K562 (cell line): ENCODE results near the gene RC3H2. TPM values are rescaled to one million over a fixed set of nuclear protein-coding genes. Genes with fewer than 3 reads are reported as not detected.

ENCODE experiments used
- ATF1 ChIP-seq, 2 experiments: fragments of 450-650 bp in 1 of 2; IDR thresholded peaks; 2 replicates each; pipeline ENCODE4 v1.6.1; 2016; ENCODE audit warnings: missing compliant biosample characterization in 1 of 2, missing genetic modification characterization in 1 of 2
- ATF7 ChIP-seq: fragments of 450-650 bp; IDR thresholded peaks from 2 replicates; pipeline ENCODE4 v1.7.1; 2014; ENCODE audit warnings: mild to moderate bottlenecking, moderate library complexity
- CEBPB ChIP-seq: fragments of 450-650 bp; IDR thresholded peaks from 2 replicates; pipeline ENCODE4 v1.6.1; 2016; ENCODE audit warnings: missing genetic modification characterization, missing compliant biosample characterization
- DMBX1 ChIP-seq: fragments of 250-450 bp; sonication (Bioruptor Pico); IDR thresholded peaks from 2 replicates; pipeline ENCODE4 v1.8.0; 2022; ENCODE audit warnings: inconsistent platforms, mild to moderate bottlenecking, moderate library complexity, borderline replicate concordance
- KDM2B ChIP-seq: fragments of 250-450 bp; sonication (Bioruptor Pico); IDR thresholded peaks from 2 replicates; pipeline ENCODE4 v1.8.0; 2021; ENCODE audit warnings: mild to moderate bottlenecking, moderate library complexity
- KLF13 ChIP-seq: fragments of 450-650 bp; IDR thresholded peaks from 2 replicates; pipeline ENCODE4 v1.6.1; 2016; ENCODE audit warnings: missing genetic modification characterization, low read depth, mild to moderate bottlenecking, missing compliant biosample characterization, moderate library complexity, borderline replicate concordance
- L3MBTL2 ChIP-seq: fragments of 450-650 bp; IDR thresholded peaks from 2 replicates; pipeline ENCODE4 v1.6.1; 2016; ENCODE audit warnings: mild to moderate bottlenecking, moderate library complexity
- NFATC3 ChIP-seq: fragments of 450-650 bp; IDR thresholded peaks from 2 replicates; pipeline ENCODE4 v1.6.1; 2017; ENCODE audit warnings: mild to moderate bottlenecking
- SAFB2 ChIP-seq: fragments of 200-400 bp; formaldehyde crosslinking; IDR thresholded peaks from 2 replicates; pipeline ENCODE4 v1.6.1; 2018; ENCODE audit warnings: borderline replicate concordance, low read length, low read depth, moderate library complexity; ENCODE audit not compliant: severe bottlenecking
- STAG1 ChIP-seq: sonication (generic); formaldehyde crosslinking; IDR thresholded peaks from 2 replicates; pipeline ENCODE4 v1.5.0; 2020; ENCODE audit warnings: missing genetic modification reagents, borderline replicate concordance
- TARDBP ChIP-seq: fragments of 450-650 bp; IDR thresholded peaks from 2 replicates; pipeline ENCODE4 v1.6.1; 2016
- ZNF436 ChIP-seq: fragments of 250-450, 450-650 bp; sonication (Bioruptor Pico); formaldehyde crosslinking; IDR thresholded peaks from 2 replicates; pipeline ENCODE4 v1.7.0; 2020; ENCODE audit warnings: mild to moderate bottlenecking
- ZNF644 ChIP-seq: fragments of 200-800 bp; sonication (Bioruptor generic); IDR thresholded peaks from 2 replicates; pipeline ENCODE4 v1.6.1; 2016; ENCODE audit warnings: low read depth, missing genetic modification characterization, missing compliant biosample characterization
- ZNF79 ChIP-seq: fragments of 250-450 bp; sonication (Bioruptor Pico); IDR thresholded peaks from 2 replicates; pipeline ENCODE4 v1.4.0; 2020; ENCODE audit warnings: low read depth, mild to moderate bottlenecking, moderate library complexity
- polyA plus RNA-seq, 8 experiments: library from polyadenylated mRNA; depleted of rRNA in 4 of 8; stranded (reverse) in 5 of 8; unstranded in 3 of 8; fragments of >200 nt; fragmentation: Nextera tagmentation in 2 of 8; fragmentation: Illumina TruSeq in 1 of 8; extraction: Ambion mirVana in 2 of 8; extraction: Trizol in 1 of 8; gene quantifications; 2 replicates each; pipeline versions ENCODE4 v1.2.1 to v1.2.3, GENCODE V29; 2011 to 2014; ENCODE audit warnings: inconsistent platforms in 1 of 8, missing spikeins in 1 of 8
- total RNA-seq, 7 experiments: library from RNA; depleted of rRNA in 6 of 7; stranded (reverse); fragments of >200 nt in 6 of 7; fragmentation: Illumina TruSeq in 2 of 7; extraction: Trizol in 2 of 7; gene quantifications; 2 replicates each; pipeline versions ENCODE4 v1.2.1 to v1.2.3, GENCODE V29; 2011 to 2021; ENCODE audit warnings: low replicate concordance in 1 of 7
- TF ChIP-seq, protein P1 (sequence below): fragments of 250-450 bp; sonication (Bioruptor Pico); IDR thresholded peaks from 2 replicates; pipeline ENCODE4 v1.5.0; 2021
- TF ChIP-seq, protein P2 (sequence below): fragments of 250-450 bp; sonication (Bioruptor Pico); IDR thresholded peaks from 2 replicates; pipeline ENCODE4 v1.6.1; 2021; ENCODE audit warnings: mild to moderate bottlenecking
- TF ChIP-seq, protein P3 (sequence below): fragments of 250-450 bp; sonication (Bioruptor Pico); IDR thresholded peaks from 2 replicates; pipeline ENCODE4 v1.4.0; 2020
- TF ChIP-seq, protein P4 (sequence below): conservative IDR thresholded peaks from 2 replicates; pipeline ENCODE4 v1.6.1; 2011; ENCODE audit warnings: low read depth, mild to moderate bottlenecking, low read length; ENCODE audit not compliant: control insufficient read depth
- TF ChIP-seq, protein P5 (sequence below): fragments of 200-400 bp; formaldehyde crosslinking; IDR thresholded peaks from 2 replicates; pipeline ENCODE4 v1.6.1; 2017; ENCODE audit warnings: mild to moderate bottlenecking, low read depth, low read length, moderate library complexity

Gene RC3H2
- total and polyA plus RNA-seq, 9 of the 15 experiments (the other 6 are each of a cell fraction or from before 2014, with no cell fraction given): 5.6 to 35.4 (median 18.6) TPM

DNA sequence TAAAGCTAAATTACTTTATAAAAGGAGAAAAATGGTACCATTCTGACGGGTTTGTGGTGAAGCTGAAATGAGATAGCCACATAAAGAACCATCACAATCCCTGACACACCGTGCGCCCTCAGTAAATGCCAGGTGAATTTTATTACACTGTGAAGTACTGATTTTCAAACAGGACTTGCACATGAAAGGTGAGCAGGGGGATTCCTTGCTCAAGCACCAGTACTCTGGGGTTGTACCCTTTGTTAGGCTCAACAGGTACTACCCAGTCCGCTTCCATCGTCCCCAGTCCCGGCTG is 35.2 kb upstream of the RC3H2 start (continued):
- TF ChIP-seq NFATC3 (no peak), ATF1 (CRISPR knock-in tag; IDR thresholded peaks at IDR 0.05) (no peak), ATF1 (tag; IDR thresholded peaks at IDR 0.05) (no peak; the same call in 1 of the 2 replicates), KDM2B (CRISPR knock-in tag) (no peak), TARDBP (0 out of 2 replicates have a peak, but pooled peaks have one; percentile 48), L3MBTL2 (0 out of 2 replicates have a peak, but pooled peaks have one; percentile 42), STAG1 (CRISPR knock-in tag) (no peak), ZNF644 (tag) (no peak), CEBPB (no peak), KLF13 (tag) (no peak), ZNF436 (no peak), SAFB2 (no peak), ATF7 (no peak), DMBX1 (CRISPR knock-in tag) (0 out of 2 replicates have a peak, but pooled peaks have one; percentile 14), ZNF79 (no peak)
- TF ChIP-seq, protein P1, sequence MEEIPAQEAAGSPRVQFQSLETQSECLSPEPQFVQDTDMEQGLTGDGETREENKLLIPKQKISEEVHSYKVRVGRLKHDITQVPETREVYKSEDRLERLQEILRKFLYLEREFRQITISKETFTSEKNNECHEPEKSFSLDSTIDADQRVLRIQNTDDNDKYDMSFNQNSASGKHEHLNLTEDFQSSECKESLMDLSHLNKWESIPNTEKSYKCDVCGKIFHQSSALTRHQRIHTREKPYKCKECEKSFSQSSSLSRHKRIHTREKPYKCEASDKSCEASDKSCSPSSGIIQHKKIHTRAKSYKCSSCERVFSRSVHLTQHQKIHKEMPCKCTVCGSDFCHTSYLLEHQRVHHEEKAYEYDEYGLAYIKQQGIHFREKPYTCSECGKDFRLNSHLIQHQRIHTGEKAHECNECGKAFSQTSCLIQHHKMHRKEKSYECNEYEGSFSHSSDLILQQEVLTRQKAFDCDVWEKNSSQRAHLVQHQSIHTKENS (CRISPR knock-in tag): no peak
- TF ChIP-seq, protein P2, sequence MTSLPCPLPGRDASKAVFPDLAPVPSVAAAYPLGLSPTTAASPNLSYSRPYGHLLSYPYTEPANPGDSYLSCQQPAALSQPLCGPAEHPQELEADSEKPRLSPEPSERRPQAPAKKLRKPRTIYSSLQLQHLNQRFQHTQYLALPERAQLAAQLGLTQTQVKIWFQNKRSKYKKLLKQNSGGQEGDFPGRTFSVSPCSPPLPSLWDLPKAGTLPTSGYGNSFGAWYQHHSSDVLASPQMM (CRISPR knock-in tag): no peak
- TF ChIP-seq, protein P3, sequence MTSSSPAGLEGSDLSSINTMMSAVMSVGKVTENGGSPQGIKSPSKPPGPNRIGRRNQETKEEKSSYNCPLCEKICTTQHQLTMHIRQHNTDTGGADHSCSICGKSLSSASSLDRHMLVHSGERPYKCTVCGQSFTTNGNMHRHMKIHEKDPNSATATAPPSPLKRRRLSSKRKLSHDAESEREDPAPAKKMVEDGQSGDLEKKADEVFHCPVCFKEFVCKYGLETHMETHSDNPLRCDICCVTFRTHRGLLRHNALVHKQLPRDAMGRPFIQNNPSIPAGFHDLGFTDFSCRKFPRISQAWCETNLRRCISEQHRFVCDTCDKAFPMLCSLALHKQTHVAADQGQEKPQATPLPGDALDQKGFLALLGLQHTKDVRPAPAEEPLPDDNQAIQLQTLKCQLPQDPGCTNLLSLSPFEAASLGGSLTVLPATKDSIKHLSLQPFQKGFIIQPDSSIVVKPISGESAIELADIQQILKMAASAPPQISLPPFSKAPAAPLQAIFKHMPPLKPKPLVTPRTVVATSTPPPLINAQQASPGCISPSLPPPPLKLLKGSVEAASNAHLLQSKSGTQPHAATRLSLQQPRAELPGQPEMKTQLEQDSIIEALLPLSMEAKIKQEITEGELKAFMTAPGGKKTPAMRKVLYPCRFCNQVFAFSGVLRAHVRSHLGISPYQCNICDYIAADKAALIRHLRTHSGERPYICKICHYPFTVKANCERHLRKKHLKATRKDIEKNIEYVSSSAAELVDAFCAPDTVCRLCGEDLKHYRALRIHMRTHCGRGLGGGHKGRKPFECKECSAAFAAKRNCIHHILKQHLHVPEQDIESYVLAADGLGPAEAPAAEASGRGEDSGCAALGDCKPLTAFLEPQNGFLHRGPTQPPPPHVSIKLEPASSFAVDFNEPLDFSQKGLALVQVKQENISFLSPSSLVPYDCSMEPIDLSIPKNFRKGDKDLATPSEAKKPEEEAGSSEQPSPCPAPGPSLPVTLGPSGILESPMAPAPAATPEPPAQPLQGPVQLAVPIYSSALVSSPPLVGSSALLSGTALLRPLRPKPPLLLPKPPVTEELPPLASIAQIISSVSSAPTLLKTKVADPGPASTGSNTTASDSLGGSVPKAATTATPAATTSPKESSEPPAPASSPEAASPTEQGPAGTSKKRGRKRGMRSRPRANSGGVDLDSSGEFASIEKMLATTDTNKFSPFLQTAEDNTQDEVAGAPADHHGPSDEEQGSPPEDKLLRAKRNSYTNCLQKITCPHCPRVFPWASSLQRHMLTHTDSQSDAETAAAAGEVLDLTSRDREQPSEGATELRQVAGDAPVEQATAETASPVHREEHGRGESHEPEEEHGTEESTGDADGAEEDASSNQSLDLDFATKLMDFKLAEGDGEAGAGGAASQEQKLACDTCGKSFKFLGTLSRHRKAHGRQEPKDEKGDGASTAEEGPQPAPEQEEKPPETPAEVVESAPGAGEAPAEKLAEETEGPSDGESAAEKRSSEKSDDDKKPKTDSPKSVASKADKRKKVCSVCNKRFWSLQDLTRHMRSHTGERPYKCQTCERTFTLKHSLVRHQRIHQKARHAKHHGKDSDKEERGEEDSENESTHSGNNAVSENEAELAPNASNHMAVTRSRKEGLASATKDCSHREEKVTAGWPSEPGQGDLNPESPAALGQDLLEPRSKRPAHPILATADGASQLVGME (CRISPR knock-in tag): no peak
- TF ChIP-seq, protein P4, sequence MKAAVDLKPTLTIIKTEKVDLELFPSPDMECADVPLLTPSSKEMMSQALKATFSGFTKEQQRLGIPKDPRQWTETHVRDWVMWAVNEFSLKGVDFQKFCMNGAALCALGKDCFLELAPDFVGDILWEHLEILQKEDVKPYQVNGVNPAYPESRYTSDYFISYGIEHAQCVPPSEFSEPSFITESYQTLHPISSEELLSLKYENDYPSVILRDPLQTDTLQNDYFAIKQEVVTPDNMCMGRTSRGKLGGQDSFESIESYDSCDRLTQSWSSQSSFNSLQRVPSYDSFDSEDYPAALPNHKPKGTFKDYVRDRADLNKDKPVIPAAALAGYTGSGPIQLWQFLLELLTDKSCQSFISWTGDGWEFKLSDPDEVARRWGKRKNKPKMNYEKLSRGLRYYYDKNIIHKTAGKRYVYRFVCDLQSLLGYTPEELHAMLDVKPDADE: no peak
- TF ChIP-seq, protein P5, sequence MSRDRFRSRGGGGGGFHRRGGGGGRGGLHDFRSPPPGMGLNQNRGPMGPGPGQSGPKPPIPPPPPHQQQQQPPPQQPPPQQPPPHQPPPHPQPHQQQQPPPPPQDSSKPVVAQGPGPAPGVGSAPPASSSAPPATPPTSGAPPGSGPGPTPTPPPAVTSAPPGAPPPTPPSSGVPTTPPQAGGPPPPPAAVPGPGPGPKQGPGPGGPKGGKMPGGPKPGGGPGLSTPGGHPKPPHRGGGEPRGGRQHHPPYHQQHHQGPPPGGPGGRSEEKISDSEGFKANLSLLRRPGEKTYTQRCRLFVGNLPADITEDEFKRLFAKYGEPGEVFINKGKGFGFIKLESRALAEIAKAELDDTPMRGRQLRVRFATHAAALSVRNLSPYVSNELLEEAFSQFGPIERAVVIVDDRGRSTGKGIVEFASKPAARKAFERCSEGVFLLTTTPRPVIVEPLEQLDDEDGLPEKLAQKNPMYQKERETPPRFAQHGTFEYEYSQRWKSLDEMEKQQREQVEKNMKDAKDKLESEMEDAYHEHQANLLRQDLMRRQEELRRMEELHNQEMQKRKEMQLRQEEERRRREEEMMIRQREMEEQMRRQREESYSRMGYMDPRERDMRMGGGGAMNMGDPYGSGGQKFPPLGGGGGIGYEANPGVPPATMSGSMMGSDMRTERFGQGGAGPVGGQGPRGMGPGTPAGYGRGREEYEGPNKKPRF: no peak
